Measurements from ENCODE around the gene SEH1L.

DNA sequence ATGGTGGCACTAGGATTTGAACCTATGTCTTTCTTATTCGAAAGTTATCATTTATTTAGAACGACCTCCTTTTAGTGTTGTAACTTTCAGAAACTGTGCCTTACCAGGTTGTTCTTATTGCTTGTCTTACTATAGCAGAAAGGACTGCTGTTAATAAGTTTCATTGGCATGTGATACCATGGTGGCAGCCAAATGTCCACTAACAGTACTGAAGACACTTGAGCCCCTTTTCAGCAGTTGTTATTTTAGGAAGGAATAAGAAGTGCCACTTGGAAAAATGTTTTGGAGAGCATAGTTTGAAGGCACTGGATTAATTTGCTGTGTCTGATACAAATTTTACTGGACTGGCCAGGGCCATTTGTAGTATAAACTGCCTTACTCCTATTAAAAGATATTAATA lies 81.1 kb downstream of the SEH1L start:
- TF ChIP-seq EZH2 (IDR thresholded peaks at IDR 0.05; ENCODE audit: low read length, unreplicated experiment): no peak
- TF ChIP-seq, protein P1, sequence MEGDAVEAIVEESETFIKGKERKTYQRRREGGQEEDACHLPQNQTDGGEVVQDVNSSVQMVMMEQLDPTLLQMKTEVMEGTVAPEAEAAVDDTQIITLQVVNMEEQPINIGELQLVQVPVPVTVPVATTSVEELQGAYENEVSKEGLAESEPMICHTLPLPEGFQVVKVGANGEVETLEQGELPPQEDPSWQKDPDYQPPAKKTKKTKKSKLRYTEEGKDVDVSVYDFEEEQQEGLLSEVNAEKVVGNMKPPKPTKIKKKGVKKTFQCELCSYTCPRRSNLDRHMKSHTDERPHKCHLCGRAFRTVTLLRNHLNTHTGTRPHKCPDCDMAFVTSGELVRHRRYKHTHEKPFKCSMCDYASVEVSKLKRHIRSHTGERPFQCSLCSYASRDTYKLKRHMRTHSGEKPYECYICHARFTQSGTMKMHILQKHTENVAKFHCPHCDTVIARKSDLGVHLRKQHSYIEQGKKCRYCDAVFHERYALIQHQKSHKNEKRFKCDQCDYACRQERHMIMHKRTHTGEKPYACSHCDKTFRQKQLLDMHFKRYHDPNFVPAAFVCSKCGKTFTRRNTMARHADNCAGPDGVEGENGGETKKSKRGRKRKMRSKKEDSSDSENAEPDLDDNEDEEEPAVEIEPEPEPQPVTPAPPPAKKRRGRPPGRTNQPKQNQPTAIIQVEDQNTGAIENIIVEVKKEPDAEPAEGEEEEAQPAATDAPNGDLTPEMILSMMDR (conservative IDR thresholded peaks at IDR 0.05; ENCODE audit: low read depth, low read length): no peak
- TF ChIP-seq EZH2phosphoT487 (IDR thresholded peaks at IDR 0.05; ENCODE audit: borderline replicate concordance, low read length): no peak

All from PC-3 (cell line).